Activated CD4-positive, alpha-beta T cell treated with anti-CD3 and anti-CD28 coated beads for 36 hours (primary cell): ENCODE data around the gene ATAT1. TPM values are rescaled to one million over a fixed set of nuclear protein-coding genes. Genes with fewer than 3 reads are reported as not detected.

ENCODE experiments used
- ATAC-seq: fragments of 200-7000 bp; cut with Tn5 transposase; one replicate; pipeline ENCODE4 v1.10.0; 2021; ENCODE audit warnings: mild to moderate bottlenecking, moderate library complexity
- CTCF ChIA-PET: fragments of 350-600 bp; sonication (Branson Sonifier 250); formaldehyde crosslinking; loops from one replicate; lab custom pipeline; 2021; ENCODE audit warnings: antibody characterized with exemption; lab: Charles Lee
- POLR2A ChIA-PET: fragments of 350-600 bp; sonication (Branson Sonifier 250); formaldehyde crosslinking; loops from one replicate; lab custom pipeline; 2021; ENCODE audit warnings: antibody characterized with exemption, inconsistent platforms; lab: Charles Lee
- DNase-seq: peaks from one replicate; pipeline ENCODE4 v3.0.0-alpha.2; 2020
- H3K27ac Mint-ChIP-seq: one replicate; pipeline ENCODE4 v1.8.0; 2021; ENCODE audit warnings: mixed read lengths
- H3K27me3 Mint-ChIP-seq: one replicate; pipeline ENCODE4 v1.8.0; 2021; ENCODE audit warnings: mixed read lengths
- H3K36me3 Mint-ChIP-seq: one replicate; pipeline ENCODE4 v1.8.0; 2021; ENCODE audit warnings: low read depth, mixed read lengths
- H3K4me1 Mint-ChIP-seq: one replicate; pipeline ENCODE4 v1.8.0; 2021; ENCODE audit warnings: mixed read lengths
- H3K4me3 Mint-ChIP-seq: one replicate; pipeline ENCODE4 v1.8.0; 2021; ENCODE audit warnings: mild to moderate bottlenecking, moderate library complexity, mixed read lengths
- H3K9me3 Mint-ChIP-seq: one replicate; pipeline ENCODE4 v1.8.0; 2021; ENCODE audit warnings: low read depth, mixed read lengths
- intact Hi-C, 2 experiments: fragments of 100-400 bp; cut with DNase I in 1 of 2; cut with micrococcal nuclease in 1 of 2; formaldehyde crosslinking; loops; one replicate each; pipeline versions ENCODE4 v1.14.2 to v1.15.1; 2022 to 2024; cut with DNase I, micrococcal nuclease
- total RNA-seq, 2 experiments: library from RNA; stranded (reverse); gene quantifications; one replicate each; pipeline ENCODE4 v1.2.3, GENCODE V29; 2021

Gene ATAT1
- total RNA-seq, 2 experiments from 2014 or later = 7.1 to 9.2 TPM

DNA sequence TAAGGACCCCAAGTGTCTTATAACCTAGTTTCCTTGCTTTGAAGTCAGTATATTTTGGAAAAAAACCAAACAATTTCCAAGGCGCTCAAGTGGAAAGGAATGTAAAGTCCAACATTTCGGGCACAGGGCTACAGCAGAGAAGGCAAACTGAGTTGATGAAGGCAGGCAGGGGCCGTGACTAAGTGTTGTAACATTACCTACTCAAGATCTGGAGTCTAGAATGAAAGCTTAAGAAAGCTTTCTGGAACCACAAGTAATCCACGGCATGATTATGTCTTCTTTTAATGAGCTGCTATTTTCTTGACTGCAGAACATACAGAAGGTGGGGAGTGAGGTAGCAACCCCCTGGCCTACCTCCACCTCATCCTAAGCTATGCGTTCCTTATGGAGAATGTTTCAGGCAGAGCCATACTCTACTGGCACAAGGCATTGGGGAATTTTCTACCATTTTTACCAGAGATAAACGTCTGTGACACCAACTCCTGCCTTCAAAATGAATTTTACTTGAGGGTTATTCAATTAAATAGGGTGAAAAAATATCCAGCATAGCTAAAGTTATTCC is 13.9 kb upstream of the ATAT1 start:
- Mint-ChIP-seq H3K36me3 (peaks cover 83% of the 10 kb centered on the region), H3K4me1 (peaks cover 54% of the 10 kb centered on the region), H3K4me3 (peak overlapping the region; percentile 97), H3K27me3 (no peaks in the 10 kb centered on the region), H3K27ac (peak overlapping the region; percentile 98), H3K9me3 (no peaks in the 10 kb centered on the region)
- intact Hi-C loops = loop anchor here (1.0 to 10.0 kb wide), 4 partner anchors 16 to 1052 kb away; partner anchors contain the start of genes ATP6V1G2 (in 1 of the 2), C6orf47 (in 1 of the 2), CSNK2B (in 1 of the 2) and DDX39B (in 1 of the 2)
- ChIA-PET CTCF (interaction anchor here (0.5 to 3.8 kb wide), 23 partner anchors 9 to 587 kb away, joined by 3 to 39 read pairs (median 4); no protein-coding TSS in a partner anchor), POLR2A (interaction anchor here (0.7 to 1.9 kb wide), 8 partner anchors 16 to 120 kb away, joined by 3 to 13 read pairs (median 5); partner anchors contain the start of genes ABCF1, DHX16 and MDC1)
- ATAC-seq = no peak
- no peak for DNase-seq

DNA sequence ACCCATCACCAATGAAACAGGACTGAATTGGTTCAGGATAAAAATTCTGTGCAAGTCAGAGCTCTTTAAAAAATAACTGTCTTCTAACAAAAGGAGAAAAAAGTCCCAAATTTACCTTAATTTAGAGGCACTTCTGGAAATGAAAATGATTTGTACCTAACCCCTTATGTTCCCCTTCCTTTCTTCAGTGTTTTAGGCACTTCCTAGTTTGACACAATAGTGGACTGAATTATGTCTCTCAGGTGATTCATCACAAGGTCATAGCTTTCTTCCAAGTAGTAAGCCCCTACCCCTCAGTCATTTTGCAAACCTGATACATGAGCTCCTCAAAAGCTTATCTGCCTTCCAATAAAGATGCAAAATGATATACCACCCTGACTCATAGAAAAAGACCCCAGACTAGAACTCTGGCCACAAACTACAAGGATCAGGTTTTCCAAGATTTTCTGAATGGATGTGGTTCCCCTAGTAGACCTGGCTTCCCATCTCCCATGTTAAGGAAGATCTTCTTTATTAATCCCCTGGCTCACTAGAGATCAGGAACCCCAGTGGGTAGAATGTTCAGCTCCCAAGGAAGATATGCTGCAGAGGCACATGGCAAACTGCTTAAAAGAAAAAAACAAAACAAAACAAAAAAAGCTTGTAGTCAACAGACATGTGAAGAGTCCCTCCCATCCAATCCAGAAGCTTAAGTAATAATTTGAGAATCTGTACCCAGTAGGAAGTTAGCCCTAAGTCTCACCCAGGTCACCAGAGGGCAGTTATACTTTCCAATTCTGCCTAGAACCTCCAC is 13.2 kb upstream of the ATAT1 start:
- Mint-ChIP-seq H3K36me3 (peaks cover 83% of the 10 kb centered on the region), H3K4me1 (peaks cover 53% of the 10 kb centered on the region), H3K27me3 (no peaks in the 10 kb centered on the region), H3K27ac (peak overlapping the region; percentile 98), H3K9me3 (no peaks in the 10 kb centered on the region), H3K4me3 (peak overlapping the region; percentile 97)
- CTCF ChIA-PET = interaction anchor here (0.6 to 3.8 kb wide), 22 partner anchors 9 to 457 kb away, joined by 3 to 39 read pairs (median 4); no protein-coding TSS in a partner anchor
- ATAC-seq (no peak), DNase-seq (no peak)
- POLR2A ChIA-PET = interaction anchor here (0.6 to 1.9 kb wide), 12 partner anchors 17 to 959 kb away, joined by 3 to 13 read pairs (median 3); partner anchors contain the start of genes ABCF1, DHX16, LTA and MDC1
- intact Hi-C loops = loop anchor here (2.0 to 10.0 kb wide), 5 partner anchors 17 to 1051 kb away; partner anchors contain the start of genes ATP6V1G2 (in 1 of the 2), C6orf47 (in 1 of the 2), CSNK2B (in 1 of the 2) and DDX39B (in 1 of the 2)

DNA sequence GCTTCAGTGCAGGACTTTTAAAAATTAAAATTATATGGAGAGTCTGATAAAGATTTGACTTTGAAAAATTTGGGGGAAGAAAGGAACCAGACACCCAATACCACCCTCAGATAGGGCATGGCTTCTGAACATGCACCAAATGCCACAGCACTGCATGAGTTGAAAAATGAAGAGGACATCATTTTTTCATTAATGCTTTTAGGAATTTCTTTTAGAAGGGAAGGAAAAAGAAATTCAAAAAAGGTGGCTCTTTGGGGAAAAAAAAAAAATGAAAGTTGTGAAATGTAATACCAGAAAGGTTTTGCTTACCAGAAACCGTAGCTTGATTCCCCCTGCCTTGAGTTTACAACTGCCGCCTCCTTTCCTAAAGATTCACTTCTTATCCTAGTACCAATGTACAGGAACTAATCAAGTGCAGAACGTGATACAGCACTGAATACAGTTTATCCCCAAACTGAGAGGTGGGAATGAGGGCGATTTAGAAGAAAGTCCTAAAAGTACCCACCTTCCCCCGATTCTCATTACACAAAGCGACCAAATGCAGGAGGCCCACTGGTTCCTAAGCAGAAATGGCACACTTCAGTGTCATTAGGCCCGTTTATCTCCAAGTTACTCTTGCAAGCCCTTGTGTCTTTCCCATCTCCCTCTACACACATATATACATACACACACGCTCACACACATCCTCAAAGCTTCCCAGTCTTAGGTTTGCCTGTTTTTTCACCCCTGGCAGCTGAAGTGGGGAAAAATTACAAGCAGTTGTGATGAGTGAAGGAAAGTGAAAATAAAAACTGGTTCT is 12.4 kb upstream of the ATAT1 start:
- Mint-ChIP-seq H3K27me3 (no peaks in the 10 kb centered on the region), H3K4me3 (peak overlapping the region; percentile 97), H3K4me1 (peaks cover 51% of the 10 kb centered on the region), H3K9me3 (no peaks in the 10 kb centered on the region), H3K27ac (peak overlapping the region; percentile 98), H3K36me3 (peaks cover 83% of the 10 kb centered on the region)
- ChIA-PET POLR2A (interaction anchor here (0.6 to 2.1 kb wide), 21 partner anchors 12 to 1050 kb away, joined by 3 to 28 read pairs (median 6); partner anchors contain the start of genes ABCF1, C6orf136, DDX39B and GNL1), CTCF (interaction anchor here (0.7 to 3.8 kb wide), 20 partner anchors 16 to 900 kb away, joined by 3 to 39 read pairs (median 4); partner anchors contain the start of gene MDC1)
- intact Hi-C loops = loop anchor here (2.0 to 10.0 kb wide), 4 partner anchors 59 to 1051 kb away; partner anchors contain the start of genes ATP6V1G2 (in 1 of the 2), C6orf47 (in 1 of the 2), CSNK2B (in 1 of the 2) and DDX39B (in 1 of the 2)
- ATAC-seq (no peak), DNase-seq (no peak)

DNA sequence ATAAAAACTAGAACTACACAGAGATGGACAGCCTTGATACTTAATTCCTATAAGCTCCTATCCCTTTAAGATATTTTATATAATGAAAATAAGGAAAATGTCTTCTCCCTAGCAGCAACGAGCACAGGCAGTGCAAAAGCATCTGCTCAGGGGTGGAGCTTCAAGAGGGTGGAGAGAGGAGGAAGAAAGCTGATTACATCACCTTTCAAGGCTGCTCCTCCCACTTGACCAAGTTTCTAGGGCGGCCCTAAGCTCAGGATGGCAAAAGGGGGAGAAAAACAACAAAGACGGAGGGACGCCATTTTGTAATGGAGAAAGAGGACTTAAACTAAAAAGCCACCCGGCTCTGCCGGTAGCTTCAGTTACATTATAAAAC is 11.8 kb upstream of the ATAT1 start:
- intact Hi-C loops = loop anchor here (2.0 to 10.0 kb wide), 8 partner anchors 58 to 1050 kb away; partner anchors contain the start of genes ATP6V1G2 (in 1 of the 2), C6orf47 (in 1 of the 2), CSNK2B (in 1 of the 2) and DDX39B (in 1 of the 2)
- Mint-ChIP-seq H3K36me3 (peaks cover 83% of the 10 kb centered on the region), H3K27ac (peak overlapping the region; percentile 98), H3K4me1 (peaks cover 51% of the 10 kb centered on the region), H3K27me3 (no peaks in the 10 kb centered on the region), H3K4me3 (peak overlapping the region; percentile 97), H3K9me3 (no peaks in the 10 kb centered on the region)
- POLR2A ChIA-PET = interaction anchor here (0.6 to 2.1 kb wide), 19 partner anchors 11 to 1050 kb away, joined by 3 to 28 read pairs (median 4); partner anchors contain the start of genes ABCF1, C6orf136, DDX39B and GNL1
- ATAC-seq (peak; percentile 66), DNase-seq (peak; percentile 89)
- CTCF ChIA-PET = interaction anchor here (0.6 to 3.8 kb wide), 17 partner anchors 17 to 899 kb away, joined by 3 to 39 read pairs (median 4); partner anchors contain the start of gene MDC1

- Mint-ChIP-seq H3K9me3 (no peaks in the 10 kb centered on the region), H3K27me3 (no peaks in the 10 kb centered on the region), H3K4me3 (peak overlapping the region; percentile 97), H3K36me3 (peaks cover 83% of the 10 kb centered on the region), H3K4me1 (peaks cover 49% of the 10 kb centered on the region), H3K27ac (peak overlapping the region; percentile 98)
- POLR2A ChIA-PET = interaction anchor here (0.6 to 2.1 kb wide), 26 partner anchors 10 to 1049 kb away, joined by 3 to 28 read pairs (median 4); partner anchors contain the start of genes ABCF1, C6orf136, DDX39B and DHX16
- intact Hi-C loops = loop anchor here (2.0 to 10.0 kb wide), 8 partner anchors 57 to 1049 kb away; partner anchors contain the start of genes ATP6V1G2 (in 1 of the 2), C6orf47 (in 1 of the 2), CSNK2B (in 1 of the 2) and DDX39B (in 1 of the 2)
- ATAC-seq = no peak
- peak; percentile 41 for DNase-seq
- CTCF ChIA-PET = interaction anchor here (0.6 to 3.8 kb wide), 16 partner anchors 17 to 899 kb away, joined by 3 to 39 read pairs (median 4); partner anchors contain the start of genes DHX16 and MDC1
These were observed 11.3 kb upstream of the ATAT1 start for GRCh38 chr6:30615219-30615957.

DNA sequence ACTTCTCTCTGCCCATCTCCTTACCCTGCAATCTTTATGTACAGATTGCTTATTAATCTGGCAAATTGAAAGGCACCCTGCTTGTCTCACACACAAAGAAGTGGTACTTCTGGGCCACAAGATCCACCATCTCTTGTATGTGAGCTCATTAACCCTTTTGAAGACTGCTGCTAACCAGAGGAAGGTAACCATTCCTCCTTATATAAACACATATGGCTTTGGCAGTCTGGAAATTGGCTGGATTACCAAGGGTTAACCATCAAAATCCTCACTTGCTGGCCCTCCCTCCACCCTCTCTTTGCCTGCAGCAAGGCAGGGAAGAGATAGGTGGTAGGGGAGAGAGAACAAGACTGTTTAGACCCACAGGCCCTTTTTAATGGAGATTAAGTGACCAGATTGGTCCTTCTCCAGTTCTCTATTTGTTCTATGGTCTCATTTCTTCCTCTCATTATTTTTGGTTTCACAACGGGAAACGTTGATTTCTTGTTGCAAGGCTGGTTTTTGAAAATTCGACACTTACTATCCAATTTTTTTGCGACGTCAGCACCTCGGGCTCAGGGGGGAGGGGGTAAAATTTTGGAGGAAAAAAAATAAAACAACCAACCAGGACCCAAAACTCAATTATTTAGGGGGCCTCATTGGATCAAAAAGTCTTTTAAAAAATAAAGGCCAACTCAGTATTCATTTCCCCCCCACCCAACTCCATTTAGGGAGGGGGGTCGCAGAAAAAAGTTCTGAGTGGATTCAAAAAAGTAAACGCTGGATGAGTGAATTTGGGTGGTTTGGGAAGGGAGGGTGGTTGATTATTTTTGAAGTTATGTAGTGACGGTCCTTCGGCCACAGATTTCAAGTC is 10.5 kb upstream of the ATAT1 start:
- H3K27me3 Mint-ChIP-seq = no peaks in the 10 kb centered on the region
- ATAC-seq = no peak
- H3K4me1 Mint-ChIP-seq = peaks cover 46% of the 10 kb centered on the region
- POLR2A ChIA-PET = interaction anchor here (0.6 to 2.1 kb wide), 16 partner anchors 10 to 204 kb away, joined by 3 to 28 read pairs (median 6); partner anchors contain the start of genes ABCF1, C6orf136, DHX16 and MDC1
- no peaks in the 10 kb centered on the region for H3K9me3 Mint-ChIP-seq
- intact Hi-C loops = loop anchor here (2.0 to 10.0 kb wide), 11 partner anchors 57 to 1049 kb away; partner anchors contain the start of genes DHX16 (in 2 of the 2), ATP6V1G2 (in 1 of the 2), C6orf47 (in 1 of the 2) and CSNK2B (in 1 of the 2)
- peaks cover 79% of the 10 kb centered on the region for H3K36me3 Mint-ChIP-seq
- H3K27ac Mint-ChIP-seq = peak overlapping the region; percentile 98
- H3K4me3 Mint-ChIP-seq = peak overlapping the region; percentile 97
- peak; percentile 26 for DNase-seq
- CTCF ChIA-PET = interaction anchor here (0.7 to 1.7 kb wide), 4 partner anchors 56 to 115 kb away, joined by 3 to 9 read pairs (median 8); partner anchors contain the start of genes DHX16 and MDC1

DNA sequence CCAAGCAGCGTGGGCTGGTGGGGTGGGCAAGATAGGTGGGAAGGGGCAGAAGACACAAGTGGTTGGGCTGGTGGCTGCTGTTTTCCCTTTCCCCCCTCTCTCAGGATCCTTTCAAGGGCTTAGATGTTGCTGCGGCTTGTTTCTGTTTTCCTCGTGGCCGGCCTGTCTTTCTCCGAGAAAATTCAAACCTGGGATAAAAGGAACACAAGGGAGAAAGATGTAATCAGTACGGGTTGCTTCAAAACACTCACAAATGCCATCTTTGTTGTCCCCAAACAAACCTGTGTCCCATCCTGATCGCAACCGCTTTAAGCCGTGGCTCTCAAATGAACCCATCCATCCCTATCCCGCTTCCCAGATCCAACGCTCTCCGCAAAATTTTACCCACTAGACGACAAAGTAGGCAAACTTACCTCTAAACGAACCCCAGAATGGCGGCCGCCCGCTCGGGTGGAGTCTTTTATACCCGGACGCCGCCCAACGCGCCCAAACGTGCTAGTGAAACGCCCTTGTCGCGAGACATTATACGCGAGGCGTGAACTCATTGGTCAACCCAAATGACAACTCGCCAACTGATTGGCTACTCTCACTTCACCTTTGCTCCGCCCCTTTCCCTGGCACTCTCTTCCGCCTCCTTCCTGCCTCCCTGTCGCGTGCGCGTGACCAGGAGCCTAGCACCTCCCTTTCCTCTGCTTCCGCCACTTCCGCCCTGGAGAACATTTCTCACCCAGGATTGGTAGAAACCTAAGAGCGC is 9.7 kb upstream of the ATAT1 start, which contains the start of gene PPP1R10:
TSS of gene PPP1R10 (minus strand) at position 433 of the 754 bp plus-strand sequence. CDS start 7,299 bp downstream, outside the sequence.
- intact Hi-C loops = loop anchor here (1.0 to 10.0 kb wide), 24 partner anchors 9 to 1048 kb away; partner anchors contain the start of genes ABCF1 (in 2 of the 2), C6orf136 (in 2 of the 2), GNL1 (in 2 of the 2) and MDC1 (in 2 of the 2)
- Mint-ChIP-seq H3K36me3 (peaks cover 76% of the 10 kb centered on the region), H3K9me3 (no peaks in the 10 kb centered on the region), H3K4me1 (peaks cover 40% of the 10 kb centered on the region), H3K27ac (peak within 1 kb of the TSS; percentile 98), H3K27me3 (no peaks in the 10 kb centered on the region), H3K4me3 (peak within 1 kb of the TSS; percentile 97)
- CTCF ChIA-PET = interaction anchor here (0.5 to 2.4 kb wide), 8 partner anchors 19 to 212 kb away, joined by 3 to 11 read pairs (median 4); partner anchors contain the start of gene DHX16
- ATAC-seq = peak; percentile 77
- DNase-seq = peak; percentile 99
- POLR2A ChIA-PET = interaction anchor here (0.6 to 1.7 kb wide), 6 partner anchors 33 to 114 kb away, joined by 3 to 5 read pairs (median 4); partner anchors contain the start of genes ABCF1, DHX16 and MDC1
